Measurements from ENCODE around the gene HOMER2. TPM values are rescaled to one million over a fixed set of nuclear protein-coding genes. Genes with fewer than 3 reads are reported as not detected.

The HOMER2 gene
- total RNA-seq, 1 experiment from 2014 or later, result 22.6 TPM

DNA sequence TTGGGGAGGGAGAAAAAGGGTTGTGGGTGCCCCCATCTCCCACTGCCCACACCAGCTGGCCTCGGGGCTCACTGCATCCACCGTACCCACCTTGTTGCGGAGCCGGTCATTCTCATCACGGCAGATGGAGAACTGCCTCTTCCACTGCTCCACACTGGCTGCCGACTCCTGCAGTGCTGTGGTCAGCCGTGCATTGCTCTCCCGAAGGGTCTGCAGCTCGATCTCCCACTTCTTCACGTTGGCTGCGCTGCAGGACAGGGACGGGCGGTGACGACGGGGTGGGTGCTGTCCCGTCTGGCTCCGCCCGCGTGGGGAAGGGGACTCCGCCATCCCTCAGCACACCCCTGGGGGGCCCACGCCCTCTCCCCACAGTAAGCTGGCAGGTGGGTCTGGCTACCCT lies 98.0 kb downstream of the HOMER2 start:
- intact Hi-C loops (cut with micrococcal nuclease), result no loop called here
- no peak for TF ChIP-seq EZH2 (IDR thresholded peaks at IDR 0.05; ENCODE audit: low read length, unreplicated experiment)
- TF ChIP-seq EZH2phosphoT487 (IDR thresholded peaks at IDR 0.05; ENCODE audit: borderline replicate concordance, low read length), result no peak
- no peak for TF ChIP-seq CTCF (conservative IDR thresholded peaks at IDR 0.05; ENCODE audit: low read depth, low read length)
- no peaks in the 10 kb centered on the region for H3K36me3 ChIP-seq (ENCODE audit: low read depth, low read length)
- H3F3A ChIP-seq (ENCODE audit: low read length, unreplicated experiment), result no peaks in the 10 kb centered on the region
- no peaks in the 10 kb centered on the region for H3K27me3 ChIP-seq (ENCODE audit: low read length)
- ChIA-PET CTCF (no interaction called here), POLR2A (ENCODE audit: unreplicated experiment) (no interaction called here)
- ATAC-seq, result no peak
- H2AFZ ChIP-seq (ENCODE audit: low read length), result no peak overlapping the region
- no peak overlapping the region for H3K4me3 ChIP-seq (ENCODE audit: low read length)
- no peaks in the 10 kb centered on the region for H4K20me1 ChIP-seq (ENCODE audit: low read length)
- peaks cover 6% of the 10 kb centered on the region; the same call in 1 of the 2 replicates for H3K4me1 ChIP-seq (ENCODE audit: insufficient read depth, low read length)
- no peak overlapping the region for H3K4me2 ChIP-seq (ENCODE audit: low read length)
- DNase-seq, result no peak
- no peaks in the 10 kb centered on the region for H3K79me2 ChIP-seq (ENCODE audit: low read length)
- BruUV-seq (replicated peaks), result no TSS peak
- no peaks in the 10 kb centered on the region for H3K9me2 ChIP-seq (replicated peaks; ENCODE audit: low read length)
- H3K9me3 ChIP-seq (ENCODE audit: low read length), result no peaks in the 10 kb centered on the region
- no peak overlapping the region for H3K27ac ChIP-seq (ENCODE audit: low read length)
- H3K9ac ChIP-seq (ENCODE audit: low read length), result no peak overlapping the region

- Histone ChIP-seq H3F3A (ENCODE audit: low read length, unreplicated experiment) (no peaks in the 10 kb centered on the region), H3K4me2 (ENCODE audit: low read length) (no peak overlapping the region), H3K9me3 (ENCODE audit: low read length) (no peaks in the 10 kb centered on the region), H3K79me2 (ENCODE audit: low read length) (no peaks in the 10 kb centered on the region), H3K9me2 (replicated peaks; ENCODE audit: low read length) (no peaks in the 10 kb centered on the region), H3K27ac (ENCODE audit: low read length) (no peak overlapping the region), H2AFZ (ENCODE audit: low read length) (no peak overlapping the region), H3K4me3 (ENCODE audit: low read length) (no peak overlapping the region), H3K9ac (ENCODE audit: low read length) (no peak overlapping the region), H3K36me3 (ENCODE audit: low read depth, low read length) (no peaks in the 10 kb centered on the region), H4K20me1 (ENCODE audit: low read length) (no peaks in the 10 kb centered on the region), H3K4me1 (ENCODE audit: insufficient read depth, low read length) (peaks cover 6% of the 10 kb centered on the region; the same call in 1 of the 2 replicates), H3K27me3 (ENCODE audit: low read length) (no peaks in the 10 kb centered on the region)
- TF ChIP-seq CTCF (conservative IDR thresholded peaks at IDR 0.05; ENCODE audit: low read depth, low read length) (no peak), EZH2 (IDR thresholded peaks at IDR 0.05; ENCODE audit: low read length, unreplicated experiment) (no peak), EZH2phosphoT487 (IDR thresholded peaks at IDR 0.05; ENCODE audit: borderline replicate concordance, low read length) (no peak)
- intact Hi-C loops (cut with micrococcal nuclease), result no loop called here
- BruUV-seq (replicated peaks), result no TSS peak
- ATAC-seq, result no peak
- DNase-seq, result no peak
- CTCF ChIA-PET, result no interaction called here
- POLR2A ChIA-PET (ENCODE audit: unreplicated experiment), result no interaction called here
These were observed 99.5 kb downstream of the HOMER2 start for GRCh38 chr15:82852941-82853561.

DNA sequence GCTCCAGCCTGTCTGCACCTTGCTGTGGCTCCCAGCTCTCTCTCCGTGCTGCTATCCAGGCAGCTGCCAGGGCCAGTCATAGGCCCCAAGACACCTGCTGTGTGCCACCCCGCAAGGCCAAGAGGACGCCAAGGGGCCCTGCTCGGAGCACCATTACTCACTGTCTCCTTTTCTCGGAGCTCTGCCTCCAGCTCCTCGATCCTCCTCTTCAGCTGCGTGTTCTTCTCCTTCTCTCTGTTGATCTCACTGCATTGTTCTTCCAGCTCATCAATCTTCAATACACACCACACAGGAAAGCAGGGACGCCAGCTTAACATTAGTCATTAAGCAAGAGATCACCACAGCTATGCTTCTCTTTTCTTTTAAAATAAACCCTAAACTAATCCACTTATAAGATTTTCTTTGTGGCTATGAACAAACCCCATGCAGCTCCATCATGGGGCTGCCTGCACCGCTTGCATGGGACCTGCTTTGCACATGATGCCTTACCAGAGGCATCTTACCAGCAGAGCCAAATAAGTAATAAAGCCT lies 100.5 kb downstream of the HOMER2 start:
- no peak overlapping the region for H3K4me2 ChIP-seq (ENCODE audit: low read length)
- no peaks in the 10 kb centered on the region for H3K79me2 ChIP-seq (ENCODE audit: low read length)
- H3K9ac ChIP-seq (ENCODE audit: low read length), result no peak overlapping the region
- no peak overlapping the region for H3K27ac ChIP-seq (ENCODE audit: low read length)
- intact Hi-C loops (cut with micrococcal nuclease), result no loop called here
- H2AFZ ChIP-seq (ENCODE audit: low read length), result no peak overlapping the region
- ChIA-PET CTCF (no interaction called here), POLR2A (ENCODE audit: unreplicated experiment) (interaction anchor here (0.6 kb wide), 2 partner anchors 94 to 143 kb away, joined by 3 to 6 read pairs; no protein-coding TSS in a partner anchor)
- no peaks in the 10 kb centered on the region for H3F3A ChIP-seq (ENCODE audit: low read length, unreplicated experiment)
- no peak for DNase-seq
- H3K4me3 ChIP-seq (ENCODE audit: low read length), result no peak overlapping the region
- H3K36me3 ChIP-seq (ENCODE audit: low read depth, low read length), result no peaks in the 10 kb centered on the region
- TF ChIP-seq EZH2phosphoT487 (IDR thresholded peaks at IDR 0.05; ENCODE audit: borderline replicate concordance, low read length) (no peak), CTCF (conservative IDR thresholded peaks at IDR 0.05; ENCODE audit: low read depth, low read length) (no peak), EZH2 (IDR thresholded peaks at IDR 0.05; ENCODE audit: low read length, unreplicated experiment) (no peak)
- no peaks in the 10 kb centered on the region for H3K9me2 ChIP-seq (replicated peaks; ENCODE audit: low read length)
- peaks cover 6% of the 10 kb centered on the region; the same call in 1 of the 2 replicates for H3K4me1 ChIP-seq (ENCODE audit: insufficient read depth, low read length)
- no peaks in the 10 kb centered on the region for H3K9me3 ChIP-seq (ENCODE audit: low read length)
- no peaks in the 10 kb centered on the region for H3K27me3 ChIP-seq (ENCODE audit: low read length)
- peak; percentile 25; the same call in 1 of the 2 replicates for ATAC-seq
- no TSS peak for BruUV-seq (replicated peaks)
- H4K20me1 ChIP-seq (ENCODE audit: low read length), result no peaks in the 10 kb centered on the region

All from PC-3 (cell line).